SH-SY5Y (cell line): ENCODE results near the gene GTPBP4.

Experiments used
- GATA2 ChIP-seq: IDR thresholded peaks from 2 replicates; pipeline ENCODE4 v1.6.1; 2011; ENCODE audit warnings: mild to moderate bottlenecking, low read depth, low read length
- GATA3 ChIP-seq: IDR thresholded peaks from 2 replicates; pipeline ENCODE4 v1.6.1; 2011; ENCODE audit warnings: low read depth, mild to moderate bottlenecking, low read length, moderate library complexity

GRCh38 chr10:953836-954235, 34.4 kb upstream of the GTPBP4 start:
- TF ChIP-seq GATA2 (no peak), GATA3 (no peak)
